Measurements from ENCODE around the gene SLC66A3.

SLC66A3 gene

GRCh38 chr2:11201969-11202368 is 46.7 kb downstream of the SLC66A3 start:
- no peak overlapping the region for H3K4me3 ChIP-seq (ENCODE audit: low read depth in 1 of 5, low read length in 5 of 5)
- no peaks in the 10 kb centered on the region for H3K9me3 ChIP-seq (ENCODE audit: control insufficient read depth in 5 of 5, low read length in 5 of 5)
- H3K36me3 ChIP-seq (ENCODE audit: control insufficient read depth in 5 of 5, insufficient read depth in 5 of 5, low read length in 5 of 5), result peaks cover 36 to 71% (median 52%) of the 10 kb centered on the region in 5 donors
- H3K27ac ChIP-seq (ENCODE audit: low read depth, low read length), result no peak overlapping the region
- no peaks in the 10 kb centered on the region for H3K27me3 ChIP-seq (ENCODE audit: control insufficient read depth in 5 of 5, insufficient read depth in 4 of 5, low read length in 5 of 5)
- H3K4me1 ChIP-seq (ENCODE audit: control insufficient read depth in 5 of 5, insufficient read depth in 5 of 5, low read length in 5 of 5), result peaks cover 0 to 8% (median 5%) of the 10 kb centered on the region in 5 donors
- no peak overlapping the region for H3K9ac ChIP-seq (ENCODE audit: low read length in 5 of 5)

- no peak overlapping the region for H3K9ac ChIP-seq (ENCODE audit: low read length in 5 of 5)
- no peaks in the 10 kb centered on the region for H3K9me3 ChIP-seq (ENCODE audit: control insufficient read depth in 5 of 5, low read length in 5 of 5)
- H3K27me3 ChIP-seq (ENCODE audit: control insufficient read depth in 5 of 5, insufficient read depth in 4 of 5, low read length in 5 of 5), result no peaks in the 10 kb centered on the region
- peak overlapping the region; percentile 68 for H3K27ac ChIP-seq (ENCODE audit: low read depth, low read length)
- peaks cover 40 to 66% (median 49%) of the 10 kb centered on the region in 5 donors for H3K36me3 ChIP-seq (ENCODE audit: control insufficient read depth in 5 of 5, insufficient read depth in 5 of 5, low read length in 5 of 5)
- peaks cover 0 to 8% (median 5%) of the 10 kb centered on the region in 5 donors for H3K4me1 ChIP-seq (ENCODE audit: control insufficient read depth in 5 of 5, insufficient read depth in 5 of 5, low read length in 5 of 5)
- H3K4me3 ChIP-seq (ENCODE audit: low read depth in 1 of 5, low read length in 5 of 5), result no peak overlapping the region
These were observed 48.2 kb downstream of the SLC66A3 start for GRCh38 chr2:11203480-11203879.

DNA sequence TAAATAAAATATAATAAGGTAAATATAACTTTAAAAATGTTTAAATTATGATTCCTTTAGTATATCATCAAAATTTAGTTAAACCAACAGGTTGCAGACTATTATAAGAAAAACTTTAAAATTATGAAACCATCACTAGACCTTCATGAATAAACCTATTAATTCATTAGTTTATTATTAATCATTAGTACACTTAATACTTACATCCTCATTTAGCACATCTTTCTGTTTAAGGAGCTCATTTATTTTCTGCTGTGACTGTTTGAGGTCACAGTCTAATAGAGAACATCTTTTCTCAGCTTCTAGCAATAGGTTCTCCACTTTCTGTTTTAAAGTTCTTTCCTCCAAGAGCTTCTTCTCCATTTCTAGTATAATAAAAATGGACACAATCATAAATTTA is 52.8 kb downstream of the SLC66A3 start:
- no peak overlapping the region for H3K9ac ChIP-seq (ENCODE audit: low read length in 5 of 5)
- no peak overlapping the region for H3K4me3 ChIP-seq (ENCODE audit: low read depth in 1 of 5, low read length in 5 of 5)
- H3K4me1 ChIP-seq (ENCODE audit: control insufficient read depth in 5 of 5, insufficient read depth in 5 of 5, low read length in 5 of 5), result peaks cover 0 to 8% (median 5%) of the 10 kb centered on the region in 5 donors
- H3K27me3 ChIP-seq (ENCODE audit: control insufficient read depth in 5 of 5, insufficient read depth in 4 of 5, low read length in 5 of 5), result no peaks in the 10 kb centered on the region
- H3K36me3 ChIP-seq (ENCODE audit: control insufficient read depth in 5 of 5, insufficient read depth in 5 of 5, low read length in 5 of 5), result peaks cover 26 to 52% (median 41%) of the 10 kb centered on the region in 5 donors
- H3K9me3 ChIP-seq (ENCODE audit: control insufficient read depth in 5 of 5, low read length in 5 of 5), result no peaks in the 10 kb centered on the region
- no peak overlapping the region for H3K27ac ChIP-seq (ENCODE audit: low read depth, low read length)

DNA sequence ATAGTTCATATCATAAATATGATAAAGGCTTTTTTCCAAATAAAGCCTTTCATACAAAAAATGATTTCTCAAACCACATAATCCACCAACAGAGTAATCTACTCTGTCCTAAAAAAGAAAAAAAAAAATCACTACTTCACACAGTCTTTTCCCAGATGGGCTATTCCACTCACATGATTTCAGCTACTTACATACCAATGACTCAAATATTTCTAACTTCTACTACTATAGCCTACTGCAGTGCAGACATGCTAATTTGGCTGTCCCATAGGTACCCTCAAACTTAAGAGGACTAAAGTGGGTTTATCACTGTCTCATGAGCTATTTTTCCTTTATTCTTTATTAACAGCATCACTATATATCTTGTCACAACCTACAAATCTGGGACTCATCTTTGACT is 57.4 kb downstream of the SLC66A3 start:
- Histone ChIP-seq H3K9ac (ENCODE audit: low read length in 5 of 5) (no peak overlapping the region), H3K36me3 (ENCODE audit: control insufficient read depth in 5 of 5, insufficient read depth in 5 of 5, low read length in 5 of 5) (peaks cover 41 to 70% (median 61%) of the 10 kb centered on the region in 5 donors), H3K4me1 (ENCODE audit: control insufficient read depth in 5 of 5, insufficient read depth in 5 of 5, low read length in 5 of 5) (peaks cover 0 to 4% (median 0%) of the 10 kb centered on the region in 5 donors), H3K9me3 (ENCODE audit: control insufficient read depth in 5 of 5, low read length in 5 of 5) (no peaks in the 10 kb centered on the region), H3K4me3 (ENCODE audit: low read depth in 1 of 5, low read length in 5 of 5) (no peak overlapping the region), H3K27me3 (ENCODE audit: control insufficient read depth in 5 of 5, insufficient read depth in 4 of 5, low read length in 5 of 5) (no peaks in the 10 kb centered on the region), H3K27ac (ENCODE audit: low read depth, low read length) (no peak overlapping the region)

GRCh38 chr2:11213090-11213638 is 57.9 kb downstream of the SLC66A3 start:
- Histone ChIP-seq H3K4me3 (ENCODE audit: low read depth in 1 of 5, low read length in 5 of 5) (no peak overlapping the region), H3K9ac (ENCODE audit: low read length in 5 of 5) (no peak overlapping the region), H3K27ac (ENCODE audit: low read depth, low read length) (no peak overlapping the region), H3K9me3 (ENCODE audit: control insufficient read depth in 5 of 5, low read length in 5 of 5) (no peaks in the 10 kb centered on the region), H3K4me1 (ENCODE audit: control insufficient read depth in 5 of 5, insufficient read depth in 5 of 5, low read length in 5 of 5) (peaks cover 0 to 4% (median 0%) of the 10 kb centered on the region in 5 donors), H3K27me3 (ENCODE audit: control insufficient read depth in 5 of 5, insufficient read depth in 4 of 5, low read length in 5 of 5) (no peaks in the 10 kb centered on the region), H3K36me3 (ENCODE audit: control insufficient read depth in 5 of 5, insufficient read depth in 5 of 5, low read length in 5 of 5) (peaks cover 39 to 72% (median 63%) of the 10 kb centered on the region in 5 donors)

- peaks cover 0 to 4% (median 0%) of the 10 kb centered on the region in 5 donors for H3K4me1 ChIP-seq (ENCODE audit: control insufficient read depth in 5 of 5, insufficient read depth in 5 of 5, low read length in 5 of 5)
- H3K4me3 ChIP-seq (ENCODE audit: low read depth in 1 of 5, low read length in 5 of 5), result no peak overlapping the region
- no peak overlapping the region for H3K27ac ChIP-seq (ENCODE audit: low read depth, low read length)
- no peaks in the 10 kb centered on the region for H3K27me3 ChIP-seq (ENCODE audit: control insufficient read depth in 5 of 5, insufficient read depth in 4 of 5, low read length in 5 of 5)
- H3K9ac ChIP-seq (ENCODE audit: low read length in 5 of 5), result no peak overlapping the region
- H3K9me3 ChIP-seq (ENCODE audit: control insufficient read depth in 5 of 5, low read length in 5 of 5), result no peaks in the 10 kb centered on the region
- peaks cover 38 to 70% (median 59%) of the 10 kb centered on the region in 5 donors for H3K36me3 ChIP-seq (ENCODE audit: control insufficient read depth in 5 of 5, insufficient read depth in 5 of 5, low read length in 5 of 5)
These were observed 58.7 kb downstream of the SLC66A3 start for GRCh38 chr2:11213975-11214374.

- Histone ChIP-seq H3K4me3 (ENCODE audit: low read depth in 1 of 5, low read length in 5 of 5) (no peak overlapping the region), H3K4me1 (ENCODE audit: control insufficient read depth in 5 of 5, insufficient read depth in 5 of 5, low read length in 5 of 5) (peaks cover 0 to 4% (median 0%) of the 10 kb centered on the region in 5 donors), H3K9me3 (ENCODE audit: control insufficient read depth in 5 of 5, low read length in 5 of 5) (no peaks in the 10 kb centered on the region), H3K27me3 (ENCODE audit: control insufficient read depth in 5 of 5, insufficient read depth in 4 of 5, low read length in 5 of 5) (no peaks in the 10 kb centered on the region), H3K36me3 (ENCODE audit: control insufficient read depth in 5 of 5, insufficient read depth in 5 of 5, low read length in 5 of 5) (peaks cover 44 to 70% (median 61%) of the 10 kb centered on the region in 5 donors), H3K9ac (ENCODE audit: low read length in 5 of 5) (no peak overlapping the region), H3K27ac (ENCODE audit: low read depth, low read length) (no peak overlapping the region)
These were observed 59.5 kb downstream of the SLC66A3 start for GRCh38 chr2:11214770-11215169.

- H3K36me3 ChIP-seq (ENCODE audit: control insufficient read depth in 5 of 5, insufficient read depth in 5 of 5, low read length in 5 of 5), result peaks cover 45 to 72% (median 57%) of the 10 kb centered on the region in 5 donors
- no peak overlapping the region for H3K9ac ChIP-seq (ENCODE audit: low read length in 5 of 5)
- H3K4me3 ChIP-seq (ENCODE audit: low read depth in 1 of 5, low read length in 5 of 5), result no peak overlapping the region
- H3K9me3 ChIP-seq (ENCODE audit: control insufficient read depth in 5 of 5, low read length in 5 of 5), result no peaks in the 10 kb centered on the region
- peaks cover 0 to 4% (median 0%) of the 10 kb centered on the region in 5 donors for H3K4me1 ChIP-seq (ENCODE audit: control insufficient read depth in 5 of 5, insufficient read depth in 5 of 5, low read length in 5 of 5)
- H3K27ac ChIP-seq (ENCODE audit: low read depth, low read length), result no peak overlapping the region
- no peaks in the 10 kb centered on the region for H3K27me3 ChIP-seq (ENCODE audit: control insufficient read depth in 5 of 5, insufficient read depth in 4 of 5, low read length in 5 of 5)
These were observed 60.1 kb downstream of the SLC66A3 start for GRCh38 chr2:11215407-11215806.

- no peak overlapping the region for H3K27ac ChIP-seq (ENCODE audit: low read depth, low read length)
- no peaks in the 10 kb centered on the region for H3K4me1 ChIP-seq (ENCODE audit: control insufficient read depth in 5 of 5, insufficient read depth in 5 of 5, low read length in 5 of 5)
- no peaks in the 10 kb centered on the region for H3K27me3 ChIP-seq (ENCODE audit: control insufficient read depth in 5 of 5, insufficient read depth in 4 of 5, low read length in 5 of 5)
- no peak overlapping the region for H3K9ac ChIP-seq (ENCODE audit: low read length in 5 of 5)
- H3K4me3 ChIP-seq (ENCODE audit: low read depth in 1 of 5, low read length in 5 of 5), result no peak overlapping the region
- peaks cover 25 to 60% (median 33%) of the 10 kb centered on the region in 5 donors for H3K36me3 ChIP-seq (ENCODE audit: control insufficient read depth in 5 of 5, insufficient read depth in 5 of 5, low read length in 5 of 5)
- no peaks in the 10 kb centered on the region for H3K9me3 ChIP-seq (ENCODE audit: control insufficient read depth in 5 of 5, low read length in 5 of 5)
These were observed 65.2 kb downstream of the SLC66A3 start for GRCh38 chr2:11220445-11220844.

- Histone ChIP-seq H3K36me3 (ENCODE audit: control insufficient read depth in 5 of 5, insufficient read depth in 5 of 5, low read length in 5 of 5) (peaks cover 18 to 43% (median 20%) of the 10 kb centered on the region in 5 donors), H3K4me1 (ENCODE audit: control insufficient read depth in 5 of 5, insufficient read depth in 5 of 5, low read length in 5 of 5) (no peaks in the 10 kb centered on the region), H3K4me3 (ENCODE audit: low read depth in 1 of 5, low read length in 5 of 5) (no peak overlapping the region), H3K9ac (ENCODE audit: low read length in 5 of 5) (peak overlapping the region in 1 of 5 donors; percentile 13), H3K27me3 (ENCODE audit: control insufficient read depth in 5 of 5, insufficient read depth in 4 of 5, low read length in 5 of 5) (no peaks in the 10 kb centered on the region), H3K27ac (ENCODE audit: low read depth, low read length) (no peak overlapping the region), H3K9me3 (ENCODE audit: control insufficient read depth in 5 of 5, low read length in 5 of 5) (no peaks in the 10 kb centered on the region)
These were observed 67.6 kb downstream of the SLC66A3 start for GRCh38 chr2:11222845-11223244.
